IMR-90 (cell line): ENCODE results near the gene OPTC.

Experiments
- CTCF ChIP-seq: conservative IDR thresholded peaks from 2 replicates; pipeline ENCODE4 v1.5.1; 2012; ENCODE audit warnings: mild to moderate bottlenecking, low read depth, low read length, improper control_type of control experiment
- MXI1 ChIP-seq: IDR thresholded peaks from 2 replicates; pipeline ENCODE4 v1.6.1; 2012; ENCODE audit warnings: low read depth, mild to moderate bottlenecking, low read length, moderate library complexity, borderline replicate concordance
- RCOR1 ChIP-seq: IDR thresholded peaks from 2 replicates; pipeline ENCODE4 v1.6.1; 2012; ENCODE audit warnings: mild to moderate bottlenecking, low read length, improper control_type of control experiment; ENCODE audit not compliant: insufficient replicate concordance

GRCh38 chr1:203511930-203512329 lies 18.0 kb downstream of the OPTC start:
- TF ChIP-seq CTCF (no peak), RCOR1 (no peak), MXI1 (no peak)
